Panc1 (cell line): ENCODE results near the gene TESK2. TPM values are rescaled to one million over a fixed set of nuclear protein-coding genes. Genes with fewer than 3 reads are reported as not detected.

Experiments used
- ATAC-seq: fragments of 200-7000 bp; cut with Tn5 transposase; 2 replicates; pipeline ENCODE4 v1.9.1; 2020; ENCODE audit warnings: mild to moderate bottlenecking, moderate library complexity
- BruUV-seq: library from RNA; stranded (reverse); fragments of 400-500 nt; replicated peaks from 2 replicates; lab custom pipeline; 2021; lab: Mats Ljungman, UMichigan
- CTCF ChIA-PET: fragments of 300-600 bp; sonication (Branson Sonifier 250); formaldehyde crosslinking; loops from one replicate; lab custom pipeline; 2022; ENCODE audit warnings: antibody characterized with exemption; lab: Charles Lee
- POLR2A ChIA-PET: fragments of 300-600 bp; sonication (Branson Sonifier 250); formaldehyde crosslinking; loops from one replicate; lab custom pipeline; 2022; ENCODE audit warnings: antibody characterized with exemption; lab: Charles Lee
- DNase-seq: peaks from one replicate; pipeline ENCODE4 v3.0.0-alpha.2; 2010; ENCODE audit warnings: low read depth, low spot score
- H3K27ac ChIP-seq: 2 replicates; pipeline ENCODE4 v1.5.1; 2011; ENCODE audit warnings: mild to moderate bottlenecking, low read length, inconsistent platforms
- H3K27me3 ChIP-seq: fragments of 200-500 bp; sonication (Bioruptor generic); 2 replicates; pipeline ENCODE4 v1.6.0; 2014; ENCODE audit warnings: low read length, inconsistent platforms; ENCODE audit not compliant: control insufficient read depth, insufficient read depth
- H3K36me3 ChIP-seq: fragments of 200-500 bp; sonication (Bioruptor generic); 2 replicates; pipeline ENCODE4 v1.5.1; 2014; ENCODE audit warnings: inconsistent platforms, mild to moderate bottlenecking, low read length, moderate library complexity; ENCODE audit not compliant: control insufficient read depth, insufficient read depth
- H3K4me1 ChIP-seq: 2 replicates; pipeline ENCODE4 v1.5.1; 2011; ENCODE audit warnings: inconsistent platforms, mild to moderate bottlenecking, low read length, moderate library complexity; ENCODE audit not compliant: control insufficient read depth, insufficient read depth
- H3K4me3 ChIP-seq, 2 experiments: 2 replicates each; pipeline ENCODE4 v1.5.1; 2011 to 2012; ENCODE audit warnings: low read depth in 2 of 2, low read length in 2 of 2, mild to moderate bottlenecking in 2 of 2, inconsistent platforms in 1 of 2, moderate library complexity in 1 of 2
- H3K9me3 ChIP-seq: fragments of 200-500 bp; sonication (Bioruptor generic); 2 replicates; pipeline ENCODE4 v1.5.1; 2014; ENCODE audit warnings: low read depth, mild to moderate bottlenecking, inconsistent platforms, low read length, moderate library complexity; ENCODE audit not compliant: control insufficient read depth, insufficient read depth
- POLR2AphosphoS5 ChIP-seq: IDR thresholded peaks from 2 replicates; pipeline ENCODE4 v1.6.1; 2012; ENCODE audit warnings: mild to moderate bottlenecking, low read depth, low read length, moderate library complexity
- SIN3A ChIP-seq: IDR thresholded peaks from 2 replicates; pipeline ENCODE4 v1.6.1; 2012; ENCODE audit warnings: low read depth, mild to moderate bottlenecking, low read length, moderate library complexity, borderline replicate concordance; ENCODE audit not compliant: insufficient read depth
- TCF7L2 ChIP-seq: IDR thresholded peaks from 2 replicates; pipeline ENCODE4 v1.6.1; 2011; ENCODE audit warnings: mild to moderate bottlenecking, low read depth, low read length, inconsistent platforms
- in situ Hi-C: cut with HindIII; loops from 2 replicates; pipeline ENCODE4 v1.10.0; 2016; ENCODE audit warnings: low sequenced_read_pairs, low pct_unique_long_range_greater_than_20kb
- intact Hi-C: fragments of 100-400 bp; cut with micrococcal nuclease; formaldehyde crosslinking; loops from one replicate; pipeline ENCODE4 v1.10.0; 2022; ENCODE audit not compliant: unreplicated experiment
- total RNA-seq: library from RNA; stranded (reverse); gene quantifications from one replicate; pipeline ENCODE4 v1.2.1, GENCODE V29; 2021; ENCODE audit not compliant: unreplicated experiment
- TF ChIP-seq, protein P1 (sequence below), 2 experiments: IDR thresholded peaks; 2 replicates each; pipeline ENCODE4 v1.6.1; 2011 to 2012; ENCODE audit warnings: low read depth in 2 of 2, control low read depth in 1 of 2, low read length in 1 of 2, mild to moderate bottlenecking in 1 of 2, moderate library complexity in 1 of 2; ENCODE audit not compliant: insufficient read depth in 1 of 2
- TF ChIP-seq, protein P2 (sequence below): fragments of 450-650 bp; IDR thresholded peaks from 2 replicates; pipeline ENCODE4 v1.5.1; 2017; ENCODE audit warnings: mild to moderate bottlenecking

Gene TESK2
- total RNA-seq, 1 experiment from 2014 or later = 3.3 TPM

DNA sequence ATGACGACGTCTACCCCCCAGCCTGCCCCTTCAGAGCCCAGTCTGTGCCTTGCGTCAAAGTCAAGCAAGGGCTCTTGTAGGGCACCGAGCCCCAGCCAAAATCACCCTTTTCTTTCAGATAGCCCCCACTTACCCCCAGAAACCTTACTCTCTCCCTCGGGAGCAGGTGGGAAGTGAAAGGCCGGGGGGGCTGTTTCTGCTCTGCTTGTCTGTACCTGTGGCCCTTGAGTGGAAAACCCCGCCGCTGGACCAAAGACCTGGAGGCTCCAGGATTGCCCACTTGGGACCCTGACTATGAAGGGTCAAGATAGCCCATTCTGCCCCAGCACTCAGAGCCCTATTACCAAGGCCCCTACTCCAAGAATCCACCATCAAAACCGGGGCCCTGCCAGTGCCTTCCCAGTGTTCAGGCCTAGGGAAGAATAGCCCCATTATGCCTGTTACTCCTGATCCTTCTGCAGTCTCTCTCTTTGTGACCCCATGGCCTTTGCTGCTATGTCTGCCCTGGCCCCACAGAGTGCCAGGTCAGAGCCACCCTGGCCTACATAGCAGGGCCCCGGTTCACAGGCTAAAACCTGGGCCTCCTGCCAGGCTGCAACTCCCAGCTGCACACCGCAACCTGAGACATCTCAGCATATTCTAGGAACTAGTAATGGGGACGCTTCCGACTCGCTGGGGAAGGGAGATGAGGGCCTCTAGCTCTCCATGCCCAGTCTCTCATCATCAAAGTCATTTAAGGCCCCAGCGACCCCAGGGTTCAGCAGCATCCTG, 186.5 kb downstream of the TESK2 start:
- Histone ChIP-seq H3K9me3 (no peaks in the 10 kb centered on the region), H3K36me3 (no peaks in the 10 kb centered on the region), H3K4me3 (peak overlapping the region; percentile 65 to 75), H3K27me3 (no peaks in the 10 kb centered on the region), H3K4me1 (peaks cover 8% of the 10 kb centered on the region), H3K27ac (peak overlapping the region; percentile 91)
- ChIA-PET POLR2A (interaction anchor here (0.6 to 1.0 kb wide), 2 partner anchors 21 to 292 kb away, joined by 3 read pairs; partner anchors contain the start of gene UROD), CTCF (interaction anchor here (1.6 to 1.9 kb wide), 2 partner anchors 189 to 286 kb away, joined by 6 to 9 read pairs; no protein-coding TSS in a partner anchor)
- TF ChIP-seq, protein P1, sequence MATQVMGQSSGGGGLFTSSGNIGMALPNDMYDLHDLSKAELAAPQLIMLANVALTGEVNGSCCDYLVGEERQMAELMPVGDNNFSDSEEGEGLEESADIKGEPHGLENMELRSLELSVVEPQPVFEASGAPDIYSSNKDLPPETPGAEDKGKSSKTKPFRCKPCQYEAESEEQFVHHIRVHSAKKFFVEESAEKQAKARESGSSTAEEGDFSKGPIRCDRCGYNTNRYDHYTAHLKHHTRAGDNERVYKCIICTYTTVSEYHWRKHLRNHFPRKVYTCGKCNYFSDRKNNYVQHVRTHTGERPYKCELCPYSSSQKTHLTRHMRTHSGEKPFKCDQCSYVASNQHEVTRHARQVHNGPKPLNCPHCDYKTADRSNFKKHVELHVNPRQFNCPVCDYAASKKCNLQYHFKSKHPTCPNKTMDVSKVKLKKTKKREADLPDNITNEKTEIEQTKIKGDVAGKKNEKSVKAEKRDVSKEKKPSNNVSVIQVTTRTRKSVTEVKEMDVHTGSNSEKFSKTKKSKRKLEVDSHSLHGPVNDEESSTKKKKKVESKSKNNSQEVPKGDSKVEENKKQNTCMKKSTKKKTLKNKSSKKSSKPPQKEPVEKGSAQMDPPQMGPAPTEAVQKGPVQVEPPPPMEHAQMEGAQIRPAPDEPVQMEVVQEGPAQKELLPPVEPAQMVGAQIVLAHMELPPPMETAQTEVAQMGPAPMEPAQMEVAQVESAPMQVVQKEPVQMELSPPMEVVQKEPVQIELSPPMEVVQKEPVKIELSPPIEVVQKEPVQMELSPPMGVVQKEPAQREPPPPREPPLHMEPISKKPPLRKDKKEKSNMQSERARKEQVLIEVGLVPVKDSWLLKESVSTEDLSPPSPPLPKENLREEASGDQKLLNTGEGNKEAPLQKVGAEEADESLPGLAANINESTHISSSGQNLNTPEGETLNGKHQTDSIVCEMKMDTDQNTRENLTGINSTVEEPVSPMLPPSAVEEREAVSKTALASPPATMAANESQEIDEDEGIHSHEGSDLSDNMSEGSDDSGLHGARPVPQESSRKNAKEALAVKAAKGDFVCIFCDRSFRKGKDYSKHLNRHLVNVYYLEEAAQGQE (IDR thresholded peaks at IDR 0.05; ENCODE audit: insufficient read depth in 1 of 2, low read depth in 2 of 2, low read length in 1 of 2) = no peak
- TF ChIP-seq, protein P2, sequence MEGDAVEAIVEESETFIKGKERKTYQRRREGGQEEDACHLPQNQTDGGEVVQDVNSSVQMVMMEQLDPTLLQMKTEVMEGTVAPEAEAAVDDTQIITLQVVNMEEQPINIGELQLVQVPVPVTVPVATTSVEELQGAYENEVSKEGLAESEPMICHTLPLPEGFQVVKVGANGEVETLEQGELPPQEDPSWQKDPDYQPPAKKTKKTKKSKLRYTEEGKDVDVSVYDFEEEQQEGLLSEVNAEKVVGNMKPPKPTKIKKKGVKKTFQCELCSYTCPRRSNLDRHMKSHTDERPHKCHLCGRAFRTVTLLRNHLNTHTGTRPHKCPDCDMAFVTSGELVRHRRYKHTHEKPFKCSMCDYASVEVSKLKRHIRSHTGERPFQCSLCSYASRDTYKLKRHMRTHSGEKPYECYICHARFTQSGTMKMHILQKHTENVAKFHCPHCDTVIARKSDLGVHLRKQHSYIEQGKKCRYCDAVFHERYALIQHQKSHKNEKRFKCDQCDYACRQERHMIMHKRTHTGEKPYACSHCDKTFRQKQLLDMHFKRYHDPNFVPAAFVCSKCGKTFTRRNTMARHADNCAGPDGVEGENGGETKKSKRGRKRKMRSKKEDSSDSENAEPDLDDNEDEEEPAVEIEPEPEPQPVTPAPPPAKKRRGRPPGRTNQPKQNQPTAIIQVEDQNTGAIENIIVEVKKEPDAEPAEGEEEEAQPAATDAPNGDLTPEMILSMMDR = no peak
- TF ChIP-seq SIN3A (no peak), TCF7L2 (peak; percentile 89)
- intact Hi-C loops = loop anchor here (10.0 kb wide), 1 partner anchor 470 kb away; no protein-coding TSS in a partner anchor
- ATAC-seq = no peak
- BruUV-seq = no TSS peak
- in situ Hi-C loops = no loop called here
- no peak for DNase-seq

DNA sequence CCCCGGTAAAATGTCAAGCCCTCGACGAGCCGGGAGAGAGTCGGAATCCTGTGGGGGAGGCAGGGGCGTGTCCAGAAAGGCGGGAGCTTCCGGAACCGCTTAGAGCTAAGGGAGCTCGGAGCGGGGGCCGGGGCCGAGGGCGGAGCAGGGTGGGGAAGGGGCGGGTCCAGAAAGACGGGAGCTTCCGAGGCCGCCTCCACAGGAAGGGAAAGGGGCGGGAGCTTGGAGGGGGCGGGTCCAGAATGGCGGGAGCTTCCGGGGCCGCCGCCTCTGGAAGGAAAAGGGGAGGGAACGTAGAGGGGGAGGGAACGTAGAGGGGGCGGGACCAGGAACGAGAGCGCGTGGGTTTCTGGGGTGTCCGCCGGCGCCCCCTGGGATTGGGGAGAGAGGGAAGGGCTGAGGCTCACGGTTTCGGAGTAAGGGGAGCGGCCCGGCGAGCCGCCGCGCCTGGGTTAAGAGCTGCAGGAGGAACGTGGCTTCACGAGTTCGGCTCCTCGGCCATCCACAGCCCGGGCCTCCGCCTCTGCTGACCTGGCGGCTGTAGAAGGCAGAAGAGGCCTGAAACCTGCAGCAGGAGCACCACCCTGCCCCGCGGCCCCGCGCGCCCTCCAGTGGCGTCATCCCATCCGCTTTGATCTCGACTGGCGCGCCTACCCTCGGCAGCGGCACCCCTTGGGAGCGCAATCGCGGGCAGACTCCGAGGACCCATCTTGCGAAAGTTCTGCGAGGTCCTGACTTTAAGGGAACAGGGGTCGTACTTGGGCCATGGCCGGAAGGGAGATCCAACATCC, 187.2 kb downstream of the TESK2 start:
- TSS peak; percentile 98 for BruUV-seq
- CTCF ChIA-PET = interaction anchor here (0.5 to 1.9 kb wide), 22 partner anchors 11 to 599 kb away, joined by 3 to 12 read pairs (median 6); partner anchors contain the start of genes HECTD3 and UROD

More for the DNA sequence above, 187.2 kb downstream of the TESK2 start:
- Histone ChIP-seq H3K9me3 (no peaks in the 10 kb centered on the region), H3K36me3 (no peaks in the 10 kb centered on the region), H3K27ac (peak overlapping the region; percentile 91), H3K27me3 (no peaks in the 10 kb centered on the region), H3K4me3 (peak overlapping the region; percentile 65 to 80), H3K4me1 (peaks cover 8% of the 10 kb centered on the region)
- peak; percentile 100 for TF ChIP-seq TCF7L2
- TF ChIP-seq POLR2AphosphoS5 = peak; percentile 80
- 0 out of 2 replicates have a peak, but pooled peaks have one; percentile 74 for TF ChIP-seq SIN3A
- TF ChIP-seq, protein P1 (IDR thresholded peaks at IDR 0.05; ENCODE audit: insufficient read depth in 1 of 2, low read depth in 2 of 2, low read length in 1 of 2) = 0 out of 4 replicates have a peak, but pooled peaks of 1 of the 2 experiments have one; percentile 56
- TF ChIP-seq, protein P2 = peak; percentile 93
- peak; percentile 75 for DNase-seq
- in situ Hi-C loops = no loop called here
- intact Hi-C loops = loop anchor here (10.0 kb wide), 1 partner anchor 469 kb away; no protein-coding TSS in a partner anchor
- POLR2A ChIA-PET = interaction anchor here (0.6 to 1.0 kb wide), 14 partner anchors 9 to 460 kb away, joined by 3 to 19 read pairs (median 6); no protein-coding TSS in a partner anchor
- ATAC-seq = peak; percentile 97
